ENCODE results near the gene ELN.

DNA sequence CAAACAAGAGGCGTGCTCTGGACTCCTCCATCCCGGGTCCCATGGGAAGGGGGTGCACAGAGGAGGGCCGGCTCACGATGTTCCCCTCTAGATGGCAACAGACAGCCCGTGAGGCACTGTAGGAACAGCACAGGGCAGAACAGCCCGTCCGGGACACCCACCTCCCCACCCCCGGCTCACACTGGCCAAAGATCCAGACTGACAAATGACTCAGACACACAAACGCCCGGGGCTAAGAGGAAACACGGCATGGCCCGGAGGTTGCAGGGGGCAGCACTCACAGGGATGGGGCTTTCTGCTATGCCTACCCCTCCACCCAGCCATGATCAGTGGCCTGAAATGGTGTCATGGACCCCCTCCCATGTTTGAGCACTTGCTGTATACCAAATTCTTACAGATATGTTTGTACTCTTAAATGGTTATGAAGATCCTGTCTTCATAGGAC, 4.9 kb upstream of the ELN start:
- no peak for TF ChIP-seq EZH2phosphoT487 (IDR thresholded peaks at IDR 0.05; ENCODE audit: insufficient read depth, low read depth)
- no peak for TF ChIP-seq EZH2 (IDR thresholded peaks at IDR 0.05; ENCODE audit: insufficient read depth, poor library complexity, severe bottlenecking)
